CD4-positive, alpha-beta T cell treated with Interferon gamma for 1 hour (primary cell): ENCODE measurements around the gene PLCG1.

ENCODE experiments used
- DNase-seq: peaks from one replicate; pipeline ENCODE4 v3.0.0-alpha.2; 2020

Gene PLCG1

GRCh38 chr20:41143354-41143753 lies 6.0 kb downstream of the PLCG1 start:
- no peak for DNase-seq

- no peak for DNase-seq
Measured at GRCh38 chr20:41145317-41145716, 8.0 kb downstream of the PLCG1 start.

- no peak for DNase-seq
Measured at GRCh38 chr20:41145821-41146620, 8.7 kb downstream of the PLCG1 start.

GRCh38 chr20:41147767-41148191 lies 10.4 kb downstream of the PLCG1 start:
- DNase-seq, result no peak

- DNase-seq, result no peak
Measured at GRCh38 chr20:41148942-41149341, 11.6 kb downstream of the PLCG1 start.

GRCh38 chr20:41150664-41151063 lies 13.3 kb downstream of the PLCG1 start:
- no peak for DNase-seq

- DNase-seq, result no peak
Measured at GRCh38 chr20:41151134-41151869, 14.0 kb downstream of the PLCG1 start.

GRCh38 chr20:41152108-41152757 lies 14.9 kb downstream of the PLCG1 start:
- no peak for DNase-seq

- no peak for DNase-seq
Measured at GRCh38 chr20:41154436-41155176, 17.3 kb downstream of the PLCG1 start.

- no peak for DNase-seq
Measured at GRCh38 chr20:41155261-41155660, 17.9 kb downstream of the PLCG1 start.

GRCh38 chr20:41158082-41158625 lies 20.8 kb downstream of the PLCG1 start:
- no peak for DNase-seq

GRCh38 chr20:41159547-41159946 lies 22.2 kb downstream of the PLCG1 start:
- DNase-seq, result no peak

GRCh38 chr20:41160686-41161085 lies 23.3 kb downstream of the PLCG1 start:
- DNase-seq, result no peak

- no peak for DNase-seq
Measured at GRCh38 chr20:41161886-41162285, 24.5 kb downstream of the PLCG1 start.

- no peak for DNase-seq
Measured at GRCh38 chr20:41162396-41162795, 25.1 kb downstream of the PLCG1 start.

- DNase-seq, result no peak
Measured at GRCh38 chr20:41163821-41164220, 26.5 kb downstream of the PLCG1 start.

GRCh38 chr20:41165001-41165882 lies 27.9 kb downstream of the PLCG1 start:
- no peak for DNase-seq

- DNase-seq, result no peak
Measured at GRCh38 chr20:41166201-41167117, 29.1 kb downstream of the PLCG1 start.

- DNase-seq, result no peak
Measured at GRCh38 chr20:41167118-41167470, 29.8 kb downstream of the PLCG1 start.

GRCh38 chr20:41167481-41168253 lies 30.3 kb downstream of the PLCG1 start:
- DNase-seq, result no peak
